GM21723 (cell line): ENCODE results near the gene DTD2.
A peak's percentile ranks its signal among the peaks of the same experiment; 100 is the strongest.

Experiments
- ATAC-seq: cut with Tn5 transposase; IDR thresholded peaks from one replicate; pipeline ENCODE4 v1.9.1; 2021; ENCODE audit warnings: mild to moderate bottlenecking, moderate library complexity; ENCODE audit not compliant: unreplicated experiment

DTD2 gene

GRCh38 chr14:31408421-31408820, 48.9 kb downstream of the DTD2 start:
- ATAC-seq = no peak

GRCh38 chr14:31405599-31406232, 51.6 kb downstream of the DTD2 start:
- ATAC-seq = no peak

GRCh38 chr14:31405106-31405505, 52.2 kb downstream of the DTD2 start:
- ATAC-seq = no peak

- ATAC-seq = no peak
Measured at GRCh38 chr14:31403707-31404106, 53.6 kb downstream of the DTD2 start.

GRCh38 chr14:31402764-31403439, 54.4 kb downstream of the DTD2 start:
- ATAC-seq = no peak

- no peak for ATAC-seq
Measured at GRCh38 chr14:31401369-31401932, 55.9 kb downstream of the DTD2 start.

GRCh38 chr14:31400031-31400638, 57.2 kb downstream of the DTD2 start:
- ATAC-seq = peak; percentile 60
